PC-9 (cell line): ENCODE results near the gene ATP13A3. TPM values are rescaled to one million over a fixed set of nuclear protein-coding genes. Genes with fewer than 3 reads are reported as not detected.

Experiments used
- BruUV-seq: library from RNA; stranded (reverse); fragments of 400-500 nt; replicated peaks from 2 replicates; lab custom pipeline; 2021; lab: Mats Ljungman, UMichigan
- CTCF ChIA-PET: fragments of 300-600 bp; sonication (Branson Sonifier 250); formaldehyde crosslinking; loops from one replicate; lab custom pipeline; 2022; ENCODE audit warnings: antibody characterized with exemption; lab: Charles Lee
- POLR2A ChIA-PET: fragments of 300-600 bp; sonication (Branson Sonifier 250); formaldehyde crosslinking; loops from one replicate; lab custom pipeline; 2022; ENCODE audit warnings: antibody characterized with exemption; ENCODE audit not compliant: unreplicated experiment; lab: Charles Lee
- DNase-seq, 2 experiments: peaks; one replicate each; pipeline versions ENCODE4 v3.0.0 to v3.0.0-alpha.2; 2015 to 2022; ENCODE audit warnings: mixed read lengths in 1 of 2
- H2AFZ ChIP-seq: fragments of 200-600 bp; sonication (generic); 2 replicates; pipeline ENCODE4 v1.8.1; 2017; ENCODE audit warnings: antibody characterized with exemption
- H3F3A ChIP-seq: fragments of 200-600 bp; sonication (generic); 2 replicates; pipeline ENCODE4 v1.8.1; 2017; ENCODE audit warnings: antibody characterized with exemption, mild to moderate bottlenecking, low read depth; ENCODE audit not compliant: insufficient read depth
- H3K27ac ChIP-seq: fragments of 200-600 bp; sonication (generic); 2 replicates; pipeline ENCODE4 v1.6.1; 2016; ENCODE audit warnings: mixed run types
- H3K27me3 ChIP-seq: fragments of 200-600 bp; sonication (generic); 2 replicates; pipeline ENCODE4 v1.6.1; 2016; ENCODE audit warnings: low read depth, mixed run types; ENCODE audit not compliant: insufficient read depth
- H3K36me3 ChIP-seq: fragments of 200-600 bp; sonication (generic); 2 replicates; pipeline ENCODE4 v1.6.1; 2016; ENCODE audit warnings: low read depth, mixed run types
- H3K4me1 ChIP-seq: fragments of 200-600 bp; sonication (generic); replicated peaks from 2 replicates; pipeline ENCODE4 v1.6.1; 2016; ENCODE audit warnings: mixed run types; ENCODE audit not compliant: insufficient read depth
- H3K4me2 ChIP-seq: fragments of 200-600 bp; sonication (generic); 2 replicates; pipeline ENCODE4 v1.6.1; 2017; ENCODE audit warnings: mixed run types
- H3K4me3 ChIP-seq: fragments of 200-600 bp; sonication (generic); 2 replicates; pipeline ENCODE4 v1.6.1; 2016; ENCODE audit warnings: mixed run types
- H3K79me2 ChIP-seq: fragments of 200-600 bp; sonication (generic); 2 replicates; pipeline ENCODE4 v1.6.1; 2017; ENCODE audit warnings: low read depth, mixed run types
- H3K9me2 ChIP-seq: fragments of 200-600 bp; sonication (generic); 2 replicates; pipeline ENCODE4 v1.8.1; 2017; ENCODE audit warnings: mild to moderate bottlenecking; ENCODE audit not compliant: insufficient read depth
- H3K9me3 ChIP-seq: fragments of 200-600 bp; sonication (generic); 2 replicates; pipeline ENCODE4 v1.8.1; 2016; ENCODE audit warnings: low read depth; ENCODE audit not compliant: insufficient read depth
- H4K20me1 ChIP-seq: fragments of 200-600 bp; sonication (generic); 2 replicates; pipeline ENCODE4 v1.8.1; 2017; ENCODE audit not compliant: insufficient read depth
- CTCF ChIP-seq: fragments of 200-600 bp; sonication (generic); conservative IDR thresholded peaks from 2 replicates; pipeline ENCODE4 v1.6.1; 2017; ENCODE audit warnings: mixed run types, antibody characterized with exemption, mild to moderate bottlenecking, moderate library complexity
- EZH2 ChIP-seq: fragments of 200-600 bp; sonication (generic); IDR thresholded peaks from 2 replicates; pipeline ENCODE4 v1.8.0; 2017; ENCODE audit warnings: antibody characterized with exemption, low read depth
- intact Hi-C: fragments of 100-400 bp; cut with micrococcal nuclease; formaldehyde crosslinking; loops from one replicate; pipeline ENCODE4 v1.10.0; 2022; ENCODE audit not compliant: unreplicated experiment
- total RNA-seq: library from RNA; stranded (reverse); gene quantifications from 2 replicates; pipeline ENCODE4 v1.2.3, GENCODE V29; 2021

Gene ATP13A3
- total RNA-seq, 1 experiment from 2014 or later: 242 TPM

GRCh38 chr3:194512895-194513601, 26.2 kb upstream of the ATP13A3 start:
- DNase-seq: peak; percentile 96 to 99
- Histone ChIP-seq H3K36me3 (no peaks in the 10 kb centered on the region), H4K20me1 (no peaks in the 10 kb centered on the region), H3K79me2 (no peaks in the 10 kb centered on the region), H3K9me3 (no peaks in the 10 kb centered on the region), H3K4me1 (peaks cover 45% of the 10 kb centered on the region), H3K4me3 (no peak overlapping the region), H3F3A (peaks cover 37% of the 10 kb centered on the region), H3K27ac (peak overlapping the region; percentile 56), H3K4me2 (peak overlapping the region; percentile 28), H2AFZ (no peak overlapping the region), H3K27me3 (no peaks in the 10 kb centered on the region), H3K9me2 (no peaks in the 10 kb centered on the region)
- ChIA-PET POLR2A (interaction anchor here (0.6 to 1.0 kb wide), 3 partner anchors 15 to 353 kb away, joined by 3 to 14 read pairs (median 5); no protein-coding TSS in a partner anchor), CTCF (interaction anchor here (0.7 to 1.0 kb wide), 2 partner anchors 15 to 68 kb away, joined by 4 to 5 read pairs; no protein-coding TSS in a partner anchor)
- intact Hi-C loops: loop anchor here (1.0 kb wide), 6 partner anchors 19 to 80 kb away; no protein-coding TSS in a partner anchor
- no peak for TF ChIP-seq EZH2
- TF ChIP-seq CTCF: no peak
- BruUV-seq: no TSS peak

DNA sequence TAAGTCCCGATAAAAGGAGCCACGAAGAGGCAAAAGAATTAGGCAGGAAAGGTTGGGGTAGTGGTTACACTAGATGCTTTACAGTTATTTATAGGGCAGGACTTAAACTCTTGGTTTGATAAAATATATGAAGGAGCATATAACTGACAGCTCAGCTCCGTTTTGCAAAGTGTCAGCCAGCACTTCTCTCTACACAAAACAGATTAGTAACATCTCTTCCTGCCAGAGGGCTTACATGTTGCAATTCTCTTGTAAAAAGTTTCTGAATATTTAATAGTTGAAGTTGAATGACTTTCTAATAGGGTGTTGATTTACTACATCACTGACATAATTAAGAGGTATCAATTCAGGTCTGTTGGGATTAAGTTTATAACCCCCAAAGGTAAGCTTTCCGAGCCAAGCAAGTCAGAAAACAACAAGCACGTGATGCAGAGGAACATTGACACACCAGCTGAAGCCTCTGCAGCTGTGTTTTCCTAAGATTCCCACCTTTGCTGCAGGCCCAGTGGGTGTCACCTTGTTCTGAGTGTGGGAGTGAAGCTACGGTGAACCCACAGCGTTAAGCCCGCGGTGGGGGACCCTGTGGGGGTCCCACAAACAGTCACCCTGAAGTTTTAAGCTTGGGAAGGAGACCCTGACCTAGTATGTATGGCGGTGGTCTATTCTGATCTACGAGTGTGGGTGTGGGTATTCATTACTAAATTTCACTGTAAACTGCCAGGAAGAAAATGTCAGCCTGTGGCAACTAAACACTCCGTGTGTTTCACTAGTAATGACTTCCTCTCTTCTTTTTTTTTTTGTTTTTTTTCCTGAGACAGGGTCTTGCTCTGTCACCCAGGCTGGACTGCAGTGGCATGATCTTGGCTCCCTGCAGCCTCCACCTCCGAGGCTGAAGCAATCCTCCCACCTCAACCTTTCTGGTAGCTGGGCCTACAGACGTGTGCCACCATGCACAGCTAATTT, 22.0 kb upstream of the ATP13A3 start:
- Histone ChIP-seq H3K4me2 (no peak overlapping the region), H3K9me3 (no peaks in the 10 kb centered on the region), H3K36me3 (no peaks in the 10 kb centered on the region), H3K79me2 (no peaks in the 10 kb centered on the region), H3F3A (peaks cover 31% of the 10 kb centered on the region), H3K9me2 (no peaks in the 10 kb centered on the region), H3K4me1 (peaks cover 21% of the 10 kb centered on the region), H3K27me3 (no peaks in the 10 kb centered on the region), H3K27ac (no peak overlapping the region), H2AFZ (no peak overlapping the region), H4K20me1 (no peaks in the 10 kb centered on the region), H3K4me3 (no peak overlapping the region)
- no TSS peak for BruUV-seq
- DNase-seq: no peak
- intact Hi-C loops: no loop called here
- ChIA-PET CTCF (no interaction called here), POLR2A (no interaction called here)
- TF ChIP-seq EZH2: no peak
- no peak for TF ChIP-seq CTCF

DNA sequence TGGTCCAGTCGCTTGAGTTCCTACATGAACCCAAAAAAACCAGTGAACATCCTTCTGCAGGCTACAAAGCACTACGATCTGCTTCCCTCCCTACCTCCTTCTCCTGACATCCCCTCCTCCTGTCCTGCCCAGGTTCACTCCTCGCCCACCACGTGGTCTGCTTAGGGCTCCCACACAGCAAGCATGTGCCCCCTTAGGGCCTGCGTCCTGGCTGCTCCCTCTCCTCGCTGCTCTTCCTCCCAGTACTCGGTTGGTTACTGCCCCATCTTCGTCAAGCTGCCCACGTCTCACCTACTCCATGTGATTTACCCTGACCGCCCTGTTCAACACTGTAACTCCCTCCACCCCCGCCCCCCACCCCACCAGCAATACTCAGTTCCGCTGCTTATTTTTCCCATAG, 20.8 kb upstream of the ATP13A3 start:
- ChIA-PET CTCF (no interaction called here), POLR2A (interaction anchor here (0.7 kb wide), 1 partner anchor 101 kb away, joined by 4 read pairs; no protein-coding TSS in a partner anchor)
- H3K36me3 ChIP-seq: no peaks in the 10 kb centered on the region
- no peaks in the 10 kb centered on the region for H3K9me2 ChIP-seq
- H3K4me2 ChIP-seq: no peak overlapping the region
- intact Hi-C loops: no loop called here
- peaks cover 9% of the 10 kb centered on the region for H3K4me1 ChIP-seq
- peaks cover 21% of the 10 kb centered on the region for H3F3A ChIP-seq
- H3K27ac ChIP-seq: no peak overlapping the region
- no peak overlapping the region for H2AFZ ChIP-seq
- no peaks in the 10 kb centered on the region for H3K9me3 ChIP-seq
- no peak for DNase-seq
- no peak overlapping the region for H3K4me3 ChIP-seq
- BruUV-seq: no TSS peak
- H4K20me1 ChIP-seq: no peaks in the 10 kb centered on the region
- H3K27me3 ChIP-seq: no peaks in the 10 kb centered on the region
- H3K79me2 ChIP-seq: no peaks in the 10 kb centered on the region
- TF ChIP-seq EZH2: no peak
- no peak for TF ChIP-seq CTCF
